SJCRH30 (cell line): ENCODE measurements around the gene TDRD15. TPM values are rescaled to one million over a fixed set of nuclear protein-coding genes. Genes with fewer than 3 reads are reported as not detected.

Experiments
- DNase-seq, 2 experiments: peaks; one replicate each; pipeline ENCODE4 v3.0.0-alpha.2; 2015 to 2020
- H3K27ac ChIP-seq: fragments of 250-450 bp; sonication (Bioruptor Pico); 2 replicates; pipeline ENCODE4 v1.5.1; 2020; ENCODE audit warnings: mild to moderate bottlenecking, moderate library complexity
- H3K27me3 ChIP-seq: fragments of 250-450 bp; sonication (Bioruptor Pico); 2 replicates; pipeline ENCODE4 v1.5.1; 2020; ENCODE audit warnings: mild to moderate bottlenecking, moderate library complexity
- H3K36me3 ChIP-seq: fragments of 250-450 bp; sonication (Bioruptor Pico); 2 replicates; pipeline ENCODE4 v1.5.1; 2020; ENCODE audit warnings: mild to moderate bottlenecking, moderate library complexity
- H3K4me1 ChIP-seq: fragments of 250-450 bp; sonication (Bioruptor Pico); 2 replicates; pipeline ENCODE4 v1.5.1; 2020; ENCODE audit warnings: mild to moderate bottlenecking, moderate library complexity
- H3K4me3 ChIP-seq: fragments of 250-450 bp; sonication (Bioruptor Pico); 2 replicates; pipeline ENCODE4 v1.5.1; 2020; ENCODE audit warnings: mild to moderate bottlenecking, moderate library complexity
- H3K9me3 ChIP-seq: fragments of 250-450 bp; sonication (Bioruptor Pico); replicated peaks from 2 replicates; pipeline ENCODE4 v1.5.1; 2020; ENCODE audit warnings: mild to moderate bottlenecking, moderate library complexity
- total RNA-seq: library from RNA; depleted of rRNA; stranded (reverse); fragments of >200 nt; shearing (Covaris generic); gene quantifications from 2 replicates; pipeline ENCODE4 v1.2.3, GENCODE V29; 2014; rRNA removed

Gene TDRD15
- total RNA-seq, 1 experiment from 2014 or later = 0.02 TPM

DNA sequence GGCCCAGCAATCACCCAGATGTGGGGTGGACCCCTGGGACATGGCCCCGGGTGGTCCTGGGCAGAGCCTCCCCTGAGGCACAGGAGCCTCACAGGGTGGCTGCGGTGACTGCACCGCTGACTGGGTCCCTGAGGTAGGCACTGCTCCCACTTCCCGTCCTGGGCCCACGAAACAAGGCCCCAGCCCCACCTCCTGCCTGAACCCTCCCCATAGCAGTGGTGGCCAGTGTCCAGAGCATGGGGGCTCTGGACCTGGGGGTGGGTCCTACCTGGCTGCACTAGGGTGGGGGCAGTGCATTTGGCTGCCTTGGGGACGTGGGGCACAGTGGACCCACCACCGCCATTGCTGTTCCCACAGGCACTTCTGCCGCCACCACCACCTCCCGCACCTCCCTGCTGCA, 39.4 kb downstream of the TDRD15 start:
- Histone ChIP-seq H3K9me3 (no peaks in the 10 kb centered on the region), H3K27me3 (no peaks in the 10 kb centered on the region; the same call in 1 of the 2 replicates), H3K36me3 (no peaks in the 10 kb centered on the region)

GRCh38 chr2:21165350-21165749, 41.6 kb downstream of the TDRD15 start:
- H3K4me3 ChIP-seq = no peak overlapping the region
- H3K4me1 ChIP-seq = no peaks in the 10 kb centered on the region
- H3K9me3 ChIP-seq = no peaks in the 10 kb centered on the region
- H3K36me3 ChIP-seq = no peaks in the 10 kb centered on the region
- no peak for DNase-seq
- H3K27ac ChIP-seq = no peak overlapping the region
- no peaks in the 10 kb centered on the region for H3K27me3 ChIP-seq

More for the DNA sequence above, 39.4 kb downstream of the TDRD15 start:
- DNase-seq = no peak
- Histone ChIP-seq H3K27ac (no peak overlapping the region), H3K4me3 (no peak overlapping the region), H3K4me1 (no peaks in the 10 kb centered on the region)

- Histone ChIP-seq H3K27me3 (peaks cover 5% of the 10 kb centered on the region; the same call in 1 of the 2 replicates), H3K9me3 (no peaks in the 10 kb centered on the region), H3K4me1 (no peaks in the 10 kb centered on the region), H3K36me3 (no peaks in the 10 kb centered on the region), H3K27ac (no peak overlapping the region), H3K4me3 (no peak overlapping the region)
- peak in 1 of 2 experiments; percentile 20 for DNase-seq
Measured at GRCh38 chr2:21175895-21176646, 52.3 kb downstream of the TDRD15 start.

- no peak overlapping the region for H3K27ac ChIP-seq
- H3K36me3 ChIP-seq = no peaks in the 10 kb centered on the region
- no peaks in the 10 kb centered on the region for H3K9me3 ChIP-seq
- no peak overlapping the region for H3K4me3 ChIP-seq
- DNase-seq = no peak
- no peaks in the 10 kb centered on the region for H3K4me1 ChIP-seq
- H3K27me3 ChIP-seq = no peaks in the 10 kb centered on the region; the same call in none of the 2 replicates
Measured at GRCh38 chr2:21181957-21182356, 58.2 kb downstream of the TDRD15 start.

- Histone ChIP-seq H3K27ac (no peak overlapping the region), H3K36me3 (no peaks in the 10 kb centered on the region), H3K27me3 (no peaks in the 10 kb centered on the region; the same call in none of the 2 replicates), H3K4me1 (no peaks in the 10 kb centered on the region), H3K9me3 (no peaks in the 10 kb centered on the region), H3K4me3 (no peak overlapping the region)
- no peak for DNase-seq
Measured at GRCh38 chr2:21183306-21183705, 59.5 kb downstream of the TDRD15 start.

DNA sequence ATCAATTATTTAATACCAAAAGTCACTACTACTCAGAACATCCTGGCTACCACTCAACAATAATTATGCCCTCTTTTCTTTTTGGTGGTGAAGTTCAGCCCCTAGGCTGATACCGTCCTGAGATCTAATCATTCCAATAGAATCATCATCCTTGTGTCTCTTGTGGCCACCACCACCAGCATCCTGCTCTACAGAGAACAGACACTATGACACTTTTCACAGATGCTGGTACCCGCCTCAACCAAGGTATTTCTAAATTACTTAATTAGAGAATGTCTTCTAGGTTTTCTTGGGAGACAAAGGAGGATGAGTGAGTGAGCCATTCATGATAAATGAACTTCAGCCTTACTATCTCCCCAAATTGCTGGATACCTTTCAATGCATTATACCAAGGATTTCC, 60.0 kb downstream of the TDRD15 start:
- Histone ChIP-seq H3K9me3 (no peaks in the 10 kb centered on the region), H3K27ac (no peak overlapping the region), H3K4me1 (no peaks in the 10 kb centered on the region), H3K27me3 (no peaks in the 10 kb centered on the region; the same call in none of the 2 replicates), H3K36me3 (no peaks in the 10 kb centered on the region), H3K4me3 (no peak overlapping the region)
- no peak for DNase-seq

GRCh38 chr2:21191535-21191934, 67.8 kb downstream of the TDRD15 start:
- Histone ChIP-seq H3K27me3 (no peaks in the 10 kb centered on the region; the same call in 1 of the 2 replicates), H3K4me1 (no peaks in the 10 kb centered on the region), H3K27ac (no peak overlapping the region), H3K36me3 (no peaks in the 10 kb centered on the region; the same call in 1 of the 2 replicates), H3K9me3 (no peaks in the 10 kb centered on the region), H3K4me3 (no peak overlapping the region)
- DNase-seq = no peak

Other genes starting within 250 kb of the TDRD15 start
- 0.05 and 0.08 TPM in 2 replicates for gene APOB, start 79.9 kb upstream of the TDRD15 start, total RNA-seq